22Rv1 (cell line): ENCODE measurements around the gene PRDM1.

Experiments
- ZFX ChIP-seq: fragments of 450-650 bp; IDR thresholded peaks from 2 replicates; pipeline ENCODE4 v1.6.1; 2017; ENCODE audit warnings: antibody characterized with exemption, borderline replicate concordance
- TF ChIP-seq, protein P1 (sequence below): fragments of 450-650 bp; IDR thresholded peaks from 2 replicates; pipeline ENCODE4 v1.5.1; 2017; ENCODE audit warnings: mild to moderate bottlenecking

DNA sequence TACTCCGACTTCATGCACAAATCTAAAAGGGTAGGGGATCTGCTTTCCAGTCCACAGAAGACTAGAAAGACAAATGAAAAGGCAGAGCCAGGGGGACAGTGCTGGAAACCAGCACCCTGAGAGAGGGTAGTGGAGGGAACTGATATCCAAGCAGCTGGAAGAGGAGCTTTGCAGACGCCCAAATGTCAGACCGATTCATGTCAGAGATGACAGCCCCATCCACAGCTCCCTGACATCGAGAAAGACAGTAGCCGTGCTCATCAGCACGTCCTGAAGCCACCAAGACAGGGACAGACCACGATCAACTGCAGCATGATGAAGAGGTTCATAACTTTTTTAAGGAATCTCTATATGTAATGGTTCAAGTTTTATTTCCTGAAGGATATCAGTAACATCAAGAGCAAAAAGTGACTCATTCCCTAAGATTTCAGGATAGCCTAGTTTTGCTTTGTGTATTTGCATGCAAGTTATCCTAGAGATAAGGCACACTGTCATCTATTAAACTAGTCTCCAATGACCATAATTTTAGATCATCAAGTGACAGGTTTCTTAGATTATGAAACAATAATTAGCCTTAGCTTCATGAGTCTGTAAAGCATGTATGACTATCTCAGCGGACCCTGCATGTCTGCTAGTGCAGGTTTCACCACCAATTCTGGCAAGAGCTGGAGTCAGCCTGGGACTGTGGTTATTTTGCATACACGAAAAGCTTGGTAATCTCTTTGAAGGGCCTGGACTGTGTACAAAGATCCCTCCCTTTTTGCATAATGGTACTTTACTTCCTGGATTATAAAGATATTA is 43.0 kb downstream of the PRDM1 start:
- TF ChIP-seq, protein P1, sequence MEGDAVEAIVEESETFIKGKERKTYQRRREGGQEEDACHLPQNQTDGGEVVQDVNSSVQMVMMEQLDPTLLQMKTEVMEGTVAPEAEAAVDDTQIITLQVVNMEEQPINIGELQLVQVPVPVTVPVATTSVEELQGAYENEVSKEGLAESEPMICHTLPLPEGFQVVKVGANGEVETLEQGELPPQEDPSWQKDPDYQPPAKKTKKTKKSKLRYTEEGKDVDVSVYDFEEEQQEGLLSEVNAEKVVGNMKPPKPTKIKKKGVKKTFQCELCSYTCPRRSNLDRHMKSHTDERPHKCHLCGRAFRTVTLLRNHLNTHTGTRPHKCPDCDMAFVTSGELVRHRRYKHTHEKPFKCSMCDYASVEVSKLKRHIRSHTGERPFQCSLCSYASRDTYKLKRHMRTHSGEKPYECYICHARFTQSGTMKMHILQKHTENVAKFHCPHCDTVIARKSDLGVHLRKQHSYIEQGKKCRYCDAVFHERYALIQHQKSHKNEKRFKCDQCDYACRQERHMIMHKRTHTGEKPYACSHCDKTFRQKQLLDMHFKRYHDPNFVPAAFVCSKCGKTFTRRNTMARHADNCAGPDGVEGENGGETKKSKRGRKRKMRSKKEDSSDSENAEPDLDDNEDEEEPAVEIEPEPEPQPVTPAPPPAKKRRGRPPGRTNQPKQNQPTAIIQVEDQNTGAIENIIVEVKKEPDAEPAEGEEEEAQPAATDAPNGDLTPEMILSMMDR: no peak
- no peak for TF ChIP-seq ZFX
